GM10266 (cell line): Measurements from ENCODE around the gene PLCB3.

Experiments used
- DNase-seq: peaks from one replicate; pipeline ENCODE4 v3.0.0; 2012; ENCODE audit errors: extremely low spot score
- CTCF ChIP-seq: IDR thresholded peaks from 2 replicates; pipeline ENCODE4 v1.5.1; 2012; ENCODE audit warnings: mild to moderate bottlenecking, low read depth; ENCODE audit not compliant: control insufficient read depth, insufficient read depth; ENCODE audit errors: missing control alignments

Gene PLCB3

GRCh38 chr11:64238076-64238475 lies 13.3 kb upstream of the PLCB3 start:
- TF ChIP-seq CTCF, result no peak
- DNase-seq, result no peak

GRCh38 chr11:64238999-64239398 lies 12.3 kb upstream of the PLCB3 start:
- no peak for DNase-seq
- TF ChIP-seq CTCF, result no peak

- TF ChIP-seq CTCF, result no peak
- peak; percentile 76 for DNase-seq
These were observed 11.5 kb upstream of the PLCB3 start for GRCh38 chr11:64239662-64240434.

- peak; percentile 97 for DNase-seq
- no peak for TF ChIP-seq CTCF
These were observed 10.7 kb upstream of the PLCB3 start, which contains the start of gene FKBP2 for GRCh38 chr11:64240435-64241240. FKBP2 (plus strand) TSS chr11:64241095; CDS start chr11:64242388, 1,293 bp downstream.

GRCh38 chr11:64241241-64241490 lies 10.2 kb upstream of the PLCB3 start:
- peak; percentile 99 for DNase-seq
- TF ChIP-seq CTCF, result no peak

- peak; percentile 66 for DNase-seq
- TF ChIP-seq CTCF, result no peak
These were observed 9.6 kb upstream of the PLCB3 start for GRCh38 chr11:64241491-64242374.
